HS-5 (cell line): Measurements from ENCODE around the gene BBS1.

Experiments used
- DNase-seq: peaks from one replicate; pipeline ENCODE4 v3.0.0-alpha.2; 2012; ENCODE audit warnings: low read depth

The BBS1 gene

DNA sequence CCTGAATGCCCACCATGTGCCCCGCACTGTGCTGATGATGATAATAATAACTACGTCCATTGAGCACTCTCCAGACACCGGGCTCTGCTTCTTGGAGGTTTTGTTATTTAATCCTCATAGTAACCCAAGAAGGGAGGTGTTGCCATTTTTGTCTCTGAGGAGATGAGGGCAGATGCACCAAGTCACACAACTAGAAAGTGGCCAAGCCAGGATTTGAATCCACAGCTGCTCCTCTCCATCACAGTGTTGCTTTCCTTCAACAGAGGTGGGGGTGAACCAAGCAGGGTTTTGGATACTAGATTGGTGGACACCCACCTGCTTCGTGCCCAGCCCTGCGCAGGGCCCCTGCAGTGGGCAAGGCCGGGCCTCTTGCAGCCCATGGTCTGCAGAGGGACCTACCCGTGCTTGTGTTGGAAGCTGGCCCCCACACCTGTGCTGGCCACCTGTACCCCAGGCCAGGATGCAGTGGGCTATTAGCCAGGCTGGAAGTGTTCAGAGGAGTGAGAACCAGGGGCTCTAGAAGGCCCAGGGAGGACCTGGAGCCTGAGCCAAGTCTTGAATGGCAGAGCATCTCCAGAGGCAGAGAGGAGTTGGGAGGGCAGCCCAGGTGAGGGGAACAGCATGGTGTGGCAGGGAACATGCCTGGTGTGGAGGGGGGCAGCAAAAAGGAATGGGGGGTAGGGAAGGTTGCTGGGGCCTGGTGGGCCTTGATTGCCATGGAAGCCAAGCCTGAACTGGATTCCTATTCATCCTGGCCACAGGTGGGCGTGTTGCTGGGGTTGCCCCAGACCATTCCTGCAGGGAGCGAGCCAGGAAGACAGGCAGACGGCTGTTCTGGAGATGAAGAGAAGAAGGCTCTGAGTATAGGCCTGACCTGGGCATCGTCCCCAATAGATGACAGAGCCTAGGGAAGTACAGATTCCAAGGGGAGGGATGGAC lies 32.9 kb upstream of the BBS1 start:
- DNase-seq, result no peak

DNA sequence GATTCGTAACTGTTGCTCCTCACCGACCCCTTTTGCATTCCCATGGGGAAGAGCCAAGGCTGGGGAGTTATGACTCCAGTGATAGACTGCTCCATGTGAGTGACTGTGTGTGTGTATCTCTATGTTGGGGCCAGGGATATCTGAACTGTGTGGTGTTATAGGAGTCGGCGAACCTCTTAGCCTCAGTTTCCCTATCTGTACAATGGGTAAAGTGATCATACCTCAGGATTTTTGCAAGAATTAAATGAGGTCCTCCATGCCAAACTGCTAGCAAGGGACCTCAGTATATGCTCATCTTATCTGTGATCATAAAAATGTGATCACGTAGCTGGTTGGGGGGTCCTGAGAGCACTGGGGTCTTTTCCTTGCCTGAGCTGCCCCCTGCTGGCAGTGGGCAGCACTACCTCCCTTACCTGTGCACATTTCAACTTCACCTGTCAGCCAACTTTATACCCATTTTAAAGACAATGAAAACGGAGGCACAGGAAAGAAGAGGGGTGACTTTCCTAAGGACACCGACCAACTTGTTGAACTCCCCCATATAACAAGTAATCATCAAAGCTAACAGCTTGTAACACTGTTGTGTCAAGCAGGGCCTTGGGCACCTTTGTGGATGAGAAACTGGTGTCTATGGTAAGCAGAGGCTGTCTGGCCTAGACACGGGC lies 31.6 kb upstream of the BBS1 start:
- no peak for DNase-seq

DNA sequence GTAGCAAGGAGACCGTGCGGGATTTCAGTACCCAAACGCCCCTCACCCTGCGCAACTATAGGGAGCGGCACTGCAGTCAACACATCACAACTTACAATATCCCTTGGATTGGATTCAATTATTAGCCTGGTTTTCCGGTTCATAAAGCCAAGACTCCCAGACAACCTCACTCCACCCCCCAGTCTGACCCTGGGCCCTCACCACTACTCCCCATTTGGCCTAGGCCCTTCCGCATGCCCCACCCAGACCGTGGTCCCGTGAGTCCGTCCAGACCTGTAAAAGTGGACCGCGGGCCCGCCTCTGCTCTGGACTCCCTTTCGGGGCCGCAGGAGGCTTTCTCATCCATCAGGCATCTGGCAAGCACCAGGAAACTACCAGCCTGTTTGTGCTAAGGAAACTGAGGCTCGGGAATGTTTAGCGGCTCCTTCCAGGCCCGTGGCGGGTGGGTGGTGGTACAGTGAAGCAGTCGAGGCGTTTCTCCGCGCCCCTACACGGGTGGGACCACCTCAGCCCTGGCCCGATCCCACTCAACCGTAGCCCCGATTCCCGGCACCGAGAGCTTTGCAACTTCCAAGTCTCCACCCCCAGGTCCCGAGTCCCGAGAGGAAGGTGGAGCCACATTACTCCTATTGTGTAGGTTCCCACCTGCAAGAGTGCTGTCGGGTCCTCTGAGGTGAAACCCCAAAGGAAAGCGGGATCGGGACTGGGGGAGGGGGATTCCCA lies 30.9 kb upstream of the BBS1 start:
- DNase-seq, result peak; percentile 61

DNA sequence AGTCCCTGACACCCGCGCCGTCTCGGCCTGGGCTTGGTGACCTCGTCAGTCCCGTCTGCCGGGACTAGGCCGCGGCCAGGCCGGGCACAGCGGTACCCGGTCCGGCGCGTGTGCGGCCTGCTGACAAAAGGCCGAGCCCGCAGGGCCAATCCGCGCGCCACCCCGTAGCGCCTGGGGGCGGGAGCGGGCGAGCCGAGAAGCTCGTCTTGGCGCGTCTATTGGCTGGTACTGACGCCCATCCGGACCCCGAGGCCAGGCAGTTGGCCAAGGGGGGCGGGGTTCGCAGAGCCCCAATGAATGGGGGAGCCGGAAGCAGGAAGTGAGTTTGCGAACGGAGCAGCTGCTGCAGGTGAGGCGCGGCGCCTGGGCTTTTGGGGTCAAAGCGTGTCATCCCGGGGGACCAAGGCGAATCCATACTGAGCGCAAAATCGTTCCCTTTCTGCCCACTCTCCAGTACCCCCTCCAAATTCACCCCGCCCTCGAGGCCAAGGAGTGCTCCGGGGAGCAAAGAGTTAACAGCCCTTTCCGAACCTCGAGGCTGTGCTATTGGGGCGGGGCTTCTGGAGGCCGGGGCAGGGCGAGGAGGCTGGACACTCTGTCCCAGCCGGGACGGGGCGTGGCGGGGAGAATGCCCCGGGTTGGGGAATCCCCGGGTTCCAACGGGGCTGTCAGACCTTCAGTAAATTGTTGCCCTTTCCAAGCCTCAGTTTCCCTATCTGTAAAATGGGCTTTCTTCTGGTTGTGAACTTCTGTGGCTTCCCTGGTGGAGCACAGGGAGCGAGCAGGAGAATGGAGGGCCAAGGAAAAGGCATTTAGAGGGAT lies 30.1 kb upstream of the BBS1 start, which contains the start of gene DPP3:
Gene DPP3 (plus strand): TSS at position 318 of the 822 bp plus-strand sequence. CDS start 1,767 bp downstream, outside the sequence.
- peak; percentile 83 for DNase-seq

DNA sequence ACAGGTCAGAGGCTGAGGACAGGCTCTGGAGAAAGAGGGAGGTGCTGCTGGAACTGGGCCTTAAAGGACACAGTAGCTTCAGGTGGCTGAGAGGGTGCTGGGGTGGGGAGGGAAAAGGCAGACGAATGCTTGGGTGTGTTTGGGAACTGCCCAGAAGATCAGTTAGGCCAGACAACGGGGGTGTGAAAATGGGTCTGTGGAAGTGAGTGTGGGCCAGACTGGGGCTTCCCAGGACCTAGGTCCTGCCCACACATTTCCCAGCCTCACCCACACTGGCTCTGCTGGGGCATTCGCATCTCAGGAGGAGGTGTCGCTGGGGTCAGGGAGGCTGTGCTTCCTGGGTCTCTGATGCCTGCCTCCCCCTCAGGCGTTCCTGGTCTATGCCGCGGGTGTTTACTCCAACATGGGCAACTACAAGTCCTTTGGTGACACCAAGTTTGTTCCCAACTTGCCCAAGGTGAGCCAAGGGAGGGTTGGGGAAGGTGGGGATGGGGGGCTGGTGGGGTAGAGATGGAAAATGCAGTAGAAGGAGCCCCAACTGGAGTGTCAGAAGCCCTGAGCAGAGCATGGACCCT lies 25.5 kb upstream of the BBS1 start:
- DNase-seq, result no peak

DNA sequence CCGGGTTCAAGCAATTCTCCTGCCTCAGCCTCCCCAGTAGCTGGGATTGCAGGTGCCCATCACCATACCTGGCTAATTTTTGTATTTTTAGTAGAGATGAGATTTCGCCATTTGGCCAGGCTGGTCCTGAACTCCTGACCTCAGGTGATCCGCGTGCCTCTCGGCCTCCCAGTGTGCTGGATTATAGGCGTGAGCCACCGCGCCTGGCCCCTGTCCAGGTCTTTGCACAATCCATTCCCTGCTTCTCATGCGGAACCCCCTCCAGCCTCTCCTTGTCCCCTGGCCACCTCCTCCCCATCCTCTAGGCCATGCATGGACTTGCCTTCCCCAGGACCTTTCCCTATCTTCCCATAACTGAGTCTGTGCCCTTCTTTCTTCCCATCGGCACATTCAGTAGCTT lies 21.5 kb upstream of the BBS1 start:
- DNase-seq, result no peak

DNA sequence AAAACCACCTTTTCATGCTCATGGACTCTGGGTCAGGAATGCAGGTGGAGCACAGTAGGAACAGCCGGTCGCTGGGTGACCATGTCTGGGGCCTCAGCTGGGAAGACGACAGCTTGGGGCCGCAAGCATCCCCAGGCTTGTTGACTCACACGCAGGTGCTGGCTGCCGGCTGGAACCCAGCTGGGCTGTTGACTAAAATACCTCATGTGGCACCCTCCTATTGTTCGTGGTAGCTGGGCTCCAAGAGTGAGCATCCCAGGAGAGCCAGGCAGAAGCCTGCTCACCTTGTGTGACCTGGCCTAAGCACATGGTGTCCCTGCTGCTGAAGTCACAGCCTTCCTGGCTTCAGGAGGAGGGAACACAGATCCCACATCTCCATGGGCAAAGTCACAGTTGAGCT lies 20.8 kb upstream of the BBS1 start:
- DNase-seq, result no peak

DNA sequence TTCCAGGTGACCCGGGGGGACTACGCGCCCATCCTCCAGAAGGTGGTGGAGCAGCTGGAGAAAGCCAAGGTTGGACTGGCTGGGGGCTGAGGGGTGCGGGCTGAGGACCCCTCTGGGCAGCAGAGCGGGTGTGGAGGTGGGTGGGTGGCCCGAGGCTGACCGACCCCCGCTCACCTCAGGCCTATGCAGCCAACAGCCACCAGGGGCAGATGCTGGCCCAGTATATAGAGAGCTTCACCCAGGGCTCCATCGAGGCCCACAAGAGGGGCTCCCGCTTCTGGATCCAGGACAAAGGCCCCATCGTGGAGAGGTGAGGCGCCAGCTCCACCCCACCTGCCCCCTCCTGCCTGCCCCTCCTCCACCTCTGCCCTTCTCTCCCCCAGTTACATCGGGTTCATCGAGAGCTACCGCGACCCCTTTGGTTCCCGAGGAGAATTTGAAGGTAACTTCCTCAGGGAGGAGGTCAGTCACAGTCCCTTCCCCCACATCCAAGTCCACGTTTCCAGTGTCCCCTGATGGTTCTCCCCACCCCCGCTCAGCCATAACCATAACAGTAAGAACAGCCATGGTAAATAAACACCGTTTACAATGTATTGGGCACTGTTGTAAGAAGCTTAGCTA lies 19.0 kb upstream of the BBS1 start:
- no peak for DNase-seq

DNA sequence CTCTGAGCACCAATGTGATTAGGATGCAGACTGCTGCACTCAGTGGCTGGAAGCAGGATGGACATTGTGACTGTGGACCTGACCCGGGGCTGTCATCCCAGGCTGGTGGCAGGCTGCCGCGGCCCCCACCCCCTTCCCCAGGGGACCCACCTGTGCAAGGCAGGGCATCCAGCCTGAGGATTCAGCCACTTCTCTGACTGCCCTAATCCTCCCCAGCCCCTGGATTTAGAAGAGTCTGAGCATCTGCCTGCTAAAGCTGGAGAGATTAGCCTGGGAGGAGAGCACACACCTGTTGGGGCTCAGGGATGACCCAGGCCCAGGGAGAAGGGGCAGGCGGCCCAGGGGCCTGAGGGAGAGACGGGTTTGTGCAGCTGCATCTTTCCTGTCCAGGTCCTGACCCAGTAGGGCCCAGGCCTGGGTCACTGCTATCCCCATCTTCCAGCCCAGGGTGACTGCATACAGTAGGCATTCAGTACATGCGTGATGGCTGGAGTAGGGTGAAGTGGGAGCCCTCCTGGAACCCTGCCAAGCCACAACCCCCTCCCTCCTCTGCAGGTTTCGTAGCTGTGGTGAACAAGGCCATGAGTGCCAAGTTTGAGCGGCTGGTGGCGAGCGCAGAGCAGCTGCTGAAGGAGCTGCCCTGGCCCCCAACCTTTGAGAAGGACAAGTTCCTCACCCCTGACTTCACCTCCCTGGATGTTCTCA lies 18.1 kb upstream of the BBS1 start:
- DNase-seq, result no peak

DNA sequence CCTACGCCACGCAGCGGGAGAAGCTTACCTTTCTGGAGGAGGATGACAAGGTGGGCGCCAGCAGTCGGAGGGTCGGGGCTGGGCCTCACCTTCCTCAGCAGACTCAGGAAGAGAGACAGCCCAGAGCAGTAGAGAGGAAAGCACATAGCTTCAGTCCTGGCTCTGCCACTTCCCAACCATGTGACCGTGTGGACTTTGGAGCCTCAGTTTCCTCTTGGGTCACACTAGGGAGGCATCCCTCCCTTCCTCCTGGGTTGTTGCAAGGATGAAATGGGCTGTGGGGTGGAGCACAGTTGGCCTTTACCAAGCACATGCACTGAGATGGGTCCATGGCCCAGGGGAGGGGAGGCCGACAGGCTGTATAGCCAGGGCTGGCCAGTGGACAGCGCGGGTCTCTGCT lies 17.3 kb upstream of the BBS1 start:
- no peak for DNase-seq

DNA sequence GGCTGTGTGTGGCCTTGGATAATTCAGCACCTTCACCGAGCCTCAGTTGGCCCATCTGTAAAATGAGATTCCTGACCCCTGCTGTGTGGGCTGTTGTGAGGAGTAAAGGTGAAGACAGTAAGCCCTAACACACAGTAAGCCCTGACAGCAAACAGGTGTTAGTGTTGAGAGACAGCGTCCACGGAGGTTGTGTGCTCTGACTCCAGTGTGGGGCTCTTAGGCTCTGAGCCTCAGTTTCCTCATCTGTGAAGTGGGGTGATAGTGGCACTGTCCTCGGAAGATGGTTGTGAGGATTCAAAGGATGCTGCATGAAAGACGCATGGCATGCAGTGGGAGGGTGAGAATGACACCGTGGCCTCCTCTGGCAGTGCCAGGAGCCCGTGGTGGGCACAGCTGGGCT lies 16.0 kb upstream of the BBS1 start:
- DNase-seq, result no peak

DNA sequence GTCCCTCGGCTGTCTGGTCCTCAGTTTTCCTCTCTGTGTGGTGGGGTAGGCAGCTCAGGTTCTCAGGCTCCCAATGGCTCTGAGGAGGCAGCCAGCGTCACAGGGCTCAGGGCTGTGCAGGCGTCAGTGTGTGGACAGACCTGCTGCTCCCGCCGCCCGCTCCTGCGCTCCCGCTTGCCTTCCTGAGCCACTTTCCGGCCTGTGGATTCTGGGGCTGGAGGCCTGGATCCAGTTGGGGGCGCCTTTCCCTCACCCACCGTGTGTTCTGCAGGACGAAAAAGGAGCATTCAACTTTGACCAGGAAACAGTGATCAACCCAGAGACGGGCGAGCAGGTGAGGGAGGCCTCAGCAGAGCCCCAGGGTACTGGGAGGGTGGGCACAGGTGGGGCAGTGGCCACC lies 15.5 kb upstream of the BBS1 start:
- DNase-seq, result no peak

DNA sequence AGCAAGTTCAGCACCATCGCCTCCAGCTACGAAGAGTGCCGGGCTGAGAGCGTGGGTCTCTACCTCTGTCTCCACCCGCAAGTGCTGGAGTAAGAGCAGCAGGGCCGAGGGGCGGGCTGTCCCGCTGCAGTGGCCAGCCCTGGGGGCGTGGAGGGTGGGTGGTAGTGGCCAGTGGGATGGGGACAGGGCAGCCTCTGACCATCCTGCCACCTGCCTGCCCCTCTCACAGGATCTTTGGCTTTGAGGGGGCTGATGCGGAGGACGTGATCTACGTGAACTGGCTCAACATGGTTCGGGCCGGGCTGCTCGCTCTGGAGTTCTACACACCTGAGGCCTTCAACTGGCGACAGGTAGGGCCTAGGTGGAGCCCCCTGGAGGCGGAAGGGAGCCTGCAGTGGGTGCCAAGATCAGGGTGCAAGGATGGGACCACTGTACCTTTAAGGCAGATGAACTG lies 15.0 kb upstream of the BBS1 start:
- DNase-seq, result no peak

DNA sequence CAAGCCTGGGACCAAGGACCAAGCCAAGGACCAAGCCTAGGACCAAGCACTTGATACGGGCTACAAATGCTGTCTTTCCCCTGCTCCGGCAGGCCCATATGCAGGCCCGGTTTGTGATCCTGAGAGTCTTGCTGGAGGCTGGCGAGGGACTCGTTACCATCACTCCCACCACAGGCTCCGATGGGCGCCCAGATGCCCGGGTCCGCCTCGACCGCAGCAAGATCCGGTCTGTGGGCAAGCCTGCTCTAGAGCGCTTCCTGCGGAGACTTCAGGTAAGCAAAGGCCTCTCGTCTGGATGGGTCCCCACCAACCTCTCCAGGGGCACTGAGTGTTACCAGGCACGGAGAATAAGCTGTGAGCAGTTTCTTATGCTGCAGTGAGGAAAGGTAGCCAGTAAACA lies 13.2 kb upstream of the BBS1 start:
- DNase-seq, result no peak

DNA sequence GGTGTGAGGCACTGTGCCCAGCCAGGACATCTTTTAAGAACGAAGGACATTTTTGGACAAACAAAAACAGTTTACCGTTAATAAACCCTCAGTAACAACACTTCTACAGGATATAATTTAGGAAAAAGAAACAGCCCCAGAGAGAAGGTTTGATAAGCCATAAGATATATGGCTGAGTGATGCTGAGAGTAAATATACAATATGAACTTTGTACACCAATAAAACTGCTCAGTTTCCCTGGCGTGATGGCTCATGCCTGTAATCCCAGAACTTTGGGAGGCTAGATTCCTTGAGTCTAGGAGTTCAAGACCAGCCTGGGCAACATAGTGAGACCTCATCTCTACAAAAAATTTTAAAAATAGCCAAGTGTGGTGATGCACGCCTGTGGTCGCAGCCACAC lies 11.9 kb upstream of the BBS1 start:
- no peak for DNase-seq

DNA sequence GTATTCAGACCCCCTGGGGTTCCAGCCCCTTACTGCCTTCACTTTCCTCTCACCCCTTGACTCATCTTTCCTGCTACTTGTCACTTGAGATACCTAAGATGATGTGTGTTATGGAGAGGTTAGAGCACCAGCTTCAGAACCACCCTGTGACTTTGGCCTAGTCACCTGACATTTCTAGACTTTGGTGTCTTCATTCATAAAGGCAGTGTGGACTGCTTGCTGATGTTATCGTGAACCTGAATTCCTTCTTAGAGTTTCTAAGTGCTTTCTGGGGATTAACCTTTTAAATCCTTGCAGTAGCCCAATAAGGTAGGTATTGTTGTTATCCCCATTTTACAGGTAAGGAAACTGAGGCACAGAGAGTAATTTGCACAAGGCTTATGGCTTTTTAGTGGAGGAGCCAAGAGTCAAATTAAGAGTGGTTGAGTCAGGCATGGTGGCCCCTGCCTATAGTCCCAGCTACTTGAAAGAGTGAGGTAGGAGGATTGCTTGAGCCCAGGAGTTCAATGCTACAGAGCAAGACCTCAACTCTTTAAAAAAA lies 5.1 kb upstream of the BBS1 start:
- DNase-seq, result no peak

DNA sequence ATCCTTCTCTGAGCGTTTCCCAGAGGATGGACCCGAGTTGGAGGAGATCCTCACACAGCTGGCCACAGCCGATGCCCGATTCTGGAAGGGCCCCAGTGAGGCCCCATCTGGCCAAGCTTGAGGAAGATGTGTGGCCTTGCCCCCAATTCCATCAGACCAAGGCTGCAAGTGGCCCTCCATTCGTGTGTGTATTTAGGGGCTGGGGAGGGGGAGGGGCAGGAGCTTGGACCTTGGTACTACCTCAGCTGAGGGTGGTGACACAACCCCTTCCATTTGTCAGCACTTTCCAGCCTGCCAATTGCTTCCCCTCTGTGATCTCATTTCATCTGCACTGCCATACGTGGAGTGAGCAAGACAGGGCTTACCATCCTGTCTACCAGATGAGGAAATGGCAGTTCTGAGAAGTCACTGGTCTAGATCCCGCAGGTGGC lies 1.3 kb upstream of the BBS1 start:
- no peak for DNase-seq

DNA sequence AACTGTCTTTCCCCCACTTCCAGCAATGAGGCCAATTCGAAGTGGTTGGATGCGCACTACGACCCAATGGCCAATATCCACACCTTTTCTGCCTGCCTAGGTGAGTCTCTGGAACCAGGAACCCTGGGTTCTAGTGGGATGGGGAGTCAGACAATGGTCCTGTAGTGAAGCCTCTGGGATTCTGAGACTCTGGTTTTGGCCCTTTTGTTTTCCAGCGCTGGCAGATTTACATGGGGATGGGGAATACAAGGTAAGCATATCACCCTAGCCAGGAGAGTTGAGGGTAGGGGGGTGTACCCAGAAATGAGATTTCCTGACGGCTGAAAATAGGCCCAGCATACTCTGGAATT lies 530 bp downstream of the BBS1 start:
- no peak for DNase-seq

DNA sequence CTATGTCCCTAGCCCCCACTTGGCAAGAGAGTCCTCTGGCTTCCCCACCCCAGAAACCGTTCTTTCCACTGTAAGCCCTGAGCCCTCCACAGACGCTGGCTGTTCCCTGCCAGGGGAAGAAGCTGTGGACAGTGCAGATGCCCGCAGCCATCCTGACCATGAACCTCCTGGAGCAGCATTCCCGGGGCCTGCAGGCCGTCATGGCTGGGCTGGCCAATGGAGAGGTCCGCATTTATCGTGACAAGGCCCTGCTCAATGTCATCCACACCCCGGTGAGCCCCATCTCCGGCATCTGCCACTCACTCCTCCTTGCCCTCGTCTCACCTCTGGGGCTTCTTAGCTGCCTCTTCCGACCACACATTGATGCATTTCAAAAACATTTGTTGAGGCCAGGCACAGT lies 13.2 kb downstream of the BBS1 start:
- DNase-seq, result no peak
